HepG2 (cell line): Measurements from ENCODE around the gene NAIF1. TPM values are rescaled to one million over a fixed set of nuclear protein-coding genes. Genes with fewer than 3 reads are reported as not detected.
A peak's percentile ranks its signal among the peaks of the same experiment; 100 is the strongest.

Source experiments
- BRCA1 ChIP-seq: sonication (generic); formaldehyde crosslinking; IDR thresholded peaks from 2 replicates; pipeline ENCODE4 v1.4.0; 2020; ENCODE audit warnings: missing genetic modification reagents
- CCAR2 ChIP-seq: fragments of 200-400 bp; formaldehyde crosslinking; optimal IDR thresholded peaks from 2 replicates; pipeline ENCODE3; 2018; ENCODE audit warnings: low read depth, mild to moderate bottlenecking, low read length, moderate library complexity
- E2F2 ChIP-seq: sonication (generic); formaldehyde crosslinking; IDR thresholded peaks from 2 replicates; pipeline ENCODE4 v1.4.0; 2020; ENCODE audit warnings: missing genetic modification reagents, borderline replicate concordance
- GATAD2A ChIP-seq: IDR thresholded peaks from 2 replicates; pipeline ENCODE4 v1.6.1; 2016
- HOXA9 ChIP-seq: sonication (generic); formaldehyde crosslinking; IDR thresholded peaks from 2 replicates; pipeline ENCODE4 v1.8.1; 2022; ENCODE audit warnings: missing genetic modification reagents, mild to moderate bottlenecking, moderate library complexity, borderline replicate concordance
- ISX ChIP-seq: sonication (generic); formaldehyde crosslinking; conservative IDR thresholded peaks from 2 replicates; pipeline ENCODE4 v1.5.0; 2020; ENCODE audit warnings: missing genetic modification reagents
- JARID2 ChIP-seq: sonication (generic); formaldehyde crosslinking; IDR thresholded peaks from 2 replicates; pipeline ENCODE4 v1.8.1; 2023; ENCODE audit warnings: missing genetic modification reagents, inconsistent platforms; ENCODE audit not compliant: insufficient replicate concordance
- KMT2B ChIP-seq: IDR thresholded peaks from 2 replicates; pipeline ENCODE4 v1.6.1; 2016; ENCODE audit warnings: missing genetic modification reagents, missing compliant biosample characterization
- MTA1 ChIP-seq: sonication (generic); formaldehyde crosslinking; IDR thresholded peaks from 2 replicates; pipeline ENCODE4 v1.4.0; 2020; ENCODE audit warnings: missing genetic modification reagents, mild to moderate bottlenecking, borderline replicate concordance
- SNRNP70 ChIP-seq: fragments of 200-400 bp; formaldehyde crosslinking; IDR thresholded peaks from 2 replicates; pipeline ENCODE4 v1.6.1; 2017; ENCODE audit warnings: mild to moderate bottlenecking, low read depth, low read length, moderate library complexity
- SPEN ChIP-seq: sonication (generic); formaldehyde crosslinking; IDR thresholded peaks from 2 replicates; pipeline ENCODE4 v1.5.1; 2020; ENCODE audit warnings: low read depth, mild to moderate bottlenecking, missing genetic modification reagents
- ZNF282 ChIP-seq: fragments of 450-650 bp; IDR thresholded peaks from 2 replicates; pipeline ENCODE4 v1.6.1; 2018; ENCODE audit not compliant: partially characterized antibody
- ZNF296 ChIP-seq: sonication (generic); formaldehyde crosslinking; conservative IDR thresholded peaks from 2 replicates; pipeline ENCODE4 v1.5.0; 2020; ENCODE audit warnings: mild to moderate bottlenecking, missing genetic modification reagents
- ZNF382 ChIP-seq: sonication (generic); formaldehyde crosslinking; IDR thresholded peaks from 2 replicates; pipeline ENCODE4 v1.5.0; 2020; ENCODE audit warnings: missing genetic modification reagents, mild to moderate bottlenecking, borderline replicate concordance
- ZNF430 ChIP-seq: sonication (generic); formaldehyde crosslinking; IDR thresholded peaks from 2 replicates; pipeline ENCODE4 v1.9.0; 2021; ENCODE audit warnings: mild to moderate bottlenecking, missing genetic modification reagents
- ZNF574 ChIP-seq: sonication (generic); formaldehyde crosslinking; IDR thresholded peaks from 2 replicates; pipeline ENCODE4 v1.4.0; 2020; ENCODE audit warnings: missing genetic modification reagents
- ZNF597 ChIP-seq: sonication (generic); formaldehyde crosslinking; IDR thresholded peaks from 2 replicates; pipeline ENCODE4 v1.5.0; 2020; ENCODE audit warnings: missing genetic modification reagents
- ZNF766 ChIP-seq: sonication (generic); formaldehyde crosslinking; IDR thresholded peaks from 2 replicates; pipeline ENCODE4 v1.5.0; 2020; ENCODE audit warnings: missing genetic modification reagents, borderline replicate concordance
- polyA plus RNA-seq, 8 experiments: library from polyadenylated mRNA; depleted of rRNA in 3 of 8; stranded (reverse) in 7 of 8; unstranded in 1 of 8; fragments of >200 nt; fragmentation: Illumina TruSeq in 4 of 8; extraction: Trizol in 4 of 8; gene quantifications; 2 replicates each; pipeline versions ENCODE4 v1.2.1 to v1.2.3, GENCODE V29; 2011 to 2016; ENCODE audit warnings: low read depth in 4 of 8, missing spikeins in 1 of 8, mixed read lengths in 1 of 8; ENCODE audit not compliant: insufficient read depth in 1 of 8
- total RNA-seq, 5 experiments: library from RNA; depleted of rRNA; stranded (reverse); fragments of >200 nt; fragmentation: Illumina TruSeq; extraction: Trizol; gene quantifications; 2 replicates each; pipeline ENCODE4 v1.2.3, GENCODE V29; 2016; ENCODE audit warnings: low read depth in 1 of 5
- TF ChIP-seq, protein P1 (sequence below): sonication (generic); formaldehyde crosslinking; IDR thresholded peaks from 2 replicates; pipeline ENCODE4 v1.8.0; 2022; ENCODE audit warnings: missing genetic modification reagents, mild to moderate bottlenecking, inconsistent platforms, borderline replicate concordance
- TF ChIP-seq, protein P2 (sequence below): sonication (generic); formaldehyde crosslinking; conservative IDR thresholded peaks from 2 replicates; pipeline ENCODE4 v1.4.0; 2020; ENCODE audit warnings: missing genetic modification reagents
- TF ChIP-seq, protein P3 (sequence below): IDR thresholded peaks from 2 replicates; pipeline ENCODE4 v1.6.1; 2016; ENCODE audit warnings: low read depth, control low read depth

The NAIF1 gene
- total and polyA plus RNA-seq, 2 of the 13 experiments (the other 11 are each of a cell fraction or from before 2014, with no cell fraction given) = 6.0 to 6.9 TPM

- TF ChIP-seq, protein P1, sequence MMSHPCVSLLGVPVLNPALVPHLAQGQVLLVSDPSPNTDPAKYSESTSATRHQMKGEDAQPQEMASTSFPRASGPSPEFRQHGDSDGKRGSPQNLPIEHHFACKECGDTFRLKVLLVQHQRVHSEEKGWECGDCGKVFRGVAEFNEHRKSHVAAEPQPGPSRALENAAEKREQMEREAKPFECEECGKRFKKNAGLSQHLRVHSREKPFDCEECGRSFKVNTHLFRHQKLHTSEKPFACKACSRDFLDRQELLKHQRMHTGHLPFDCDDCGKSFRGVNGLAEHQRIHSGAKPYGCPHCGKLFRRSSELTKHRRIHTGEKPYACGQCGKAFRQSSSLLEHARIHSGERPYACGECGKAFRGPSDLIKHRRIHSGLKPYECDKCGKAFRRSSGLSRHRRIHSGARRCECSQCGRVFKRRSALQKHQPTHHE (CRISPR knock-in tag) = no peak
- TF ChIP-seq ISX (CRISPR knock-in tag) (no peak), ZNF430 (CRISPR knock-in tag) (0 out of 2 replicates have a peak, but pooled peaks have one; percentile 73), JARID2 (CRISPR knock-in tag) (no peak), BRCA1 (CRISPR knock-in tag) (no peak), E2F2 (CRISPR knock-in tag) (no peak), ZNF597 (CRISPR knock-in tag) (no peak), ZNF282 (no peak), ZNF766 (CRISPR knock-in tag) (no peak), HOXA9 (CRISPR knock-in tag) (no peak), MTA1 (peak; percentile 94; the same call in 1 of the 2 replicates), ZNF296 (CRISPR knock-in tag) (0 out of 2 replicates have a peak, but pooled peaks have one; percentile 59), SPEN (CRISPR knock-in tag) (no peak; the same call in 1 of the 2 replicates), KMT2B (CRISPR knock-in tag) (no peak), ZNF574 (CRISPR knock-in tag) (peak; percentile 64), CCAR2 (no peak), GATAD2A (CRISPR knock-in tag) (peak; percentile 68), SNRNP70 (no peak), ZNF382 (no peak)
- TF ChIP-seq, protein P2, sequence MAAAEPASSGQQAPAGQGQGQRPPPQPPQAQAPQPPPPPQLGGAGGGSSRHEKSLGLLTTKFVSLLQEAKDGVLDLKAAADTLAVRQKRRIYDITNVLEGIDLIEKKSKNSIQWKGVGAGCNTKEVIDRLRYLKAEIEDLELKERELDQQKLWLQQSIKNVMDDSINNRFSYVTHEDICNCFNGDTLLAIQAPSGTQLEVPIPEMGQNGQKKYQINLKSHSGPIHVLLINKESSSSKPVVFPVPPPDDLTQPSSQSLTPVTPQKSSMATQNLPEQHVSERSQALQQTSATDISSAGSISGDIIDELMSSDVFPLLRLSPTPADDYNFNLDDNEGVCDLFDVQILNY (CRISPR knock-in tag) = no peak
- TF ChIP-seq, protein P3, sequence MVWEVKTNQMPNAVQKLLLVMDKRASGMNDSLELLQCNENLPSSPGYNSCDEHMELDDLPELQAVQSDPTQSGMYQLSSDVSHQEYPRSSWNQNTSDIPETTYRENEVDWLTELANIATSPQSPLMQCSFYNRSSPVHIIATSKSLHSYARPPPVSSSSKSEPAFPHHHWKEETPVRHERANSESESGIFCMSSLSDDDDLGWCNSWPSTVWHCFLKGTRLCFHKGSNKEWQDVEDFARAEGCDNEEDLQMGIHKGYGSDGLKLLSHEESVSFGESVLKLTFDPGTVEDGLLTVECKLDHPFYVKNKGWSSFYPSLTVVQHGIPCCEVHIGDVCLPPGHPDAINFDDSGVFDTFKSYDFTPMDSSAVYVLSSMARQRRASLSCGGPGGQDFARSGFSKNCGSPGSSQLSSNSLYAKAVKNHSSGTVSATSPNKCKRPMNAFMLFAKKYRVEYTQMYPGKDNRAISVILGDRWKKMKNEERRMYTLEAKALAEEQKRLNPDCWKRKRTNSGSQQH = no peak
Observed at GRCh38 chr9:128043467-128043868, 23.7 kb downstream of the NAIF1 start (continued).
